Smooth muscle cell (in vitro differentiated cells): Measurements from ENCODE around the gene PCK2. TPM values are rescaled to one million over a fixed set of nuclear protein-coding genes. Genes with fewer than 3 reads are reported as not detected.
"Not testable (repeated sequence)": the region's sequence is repeated elsewhere in the genome, so short reads cannot be mapped to it uniquely, and the experiment has no call there.

Experiments
- DNase-seq: peaks from one replicate; lab custom pipeline; 2025; ENCODE audit not compliant: unreplicated experiment; lab: John Stamatoyannopoulos, UW
- H2AFZ ChIP-seq: fragments of 200-600 bp; sonication (generic); 2 replicates; pipeline ENCODE4 v1.6.0; 2016; ENCODE audit warnings: antibody characterized with exemption, low read depth, mild to moderate bottlenecking
- H3F3A ChIP-seq: fragments of 200-600 bp; sonication (generic); 2 replicates; pipeline ENCODE4 v1.6.0; 2017; ENCODE audit warnings: antibody characterized with exemption, low read depth
- H3K27ac ChIP-seq: fragments of 200-600 bp; sonication (generic); 2 replicates; pipeline ENCODE4 v1.5.1; 2016; ENCODE audit warnings: low read depth, mild to moderate bottlenecking
- H3K27me3 ChIP-seq: fragments of 200-600 bp; sonication (generic); 2 replicates; pipeline ENCODE4 v1.6.1; 2016; ENCODE audit warnings: low read depth, mild to moderate bottlenecking
- H3K36me3 ChIP-seq: fragments of 200-600 bp; sonication (generic); 2 replicates; pipeline ENCODE4 v1.5.1; 2016; ENCODE audit warnings: low read depth
- H3K4me1 ChIP-seq: fragments of 200-600 bp; sonication (generic); 2 replicates; pipeline ENCODE4 v1.5.1; 2016; ENCODE audit warnings: low read depth
- H3K4me2 ChIP-seq: fragments of 200-600 bp; sonication (generic); 2 replicates; pipeline ENCODE4 v1.6.0; 2016; ENCODE audit warnings: mild to moderate bottlenecking
- H3K4me3 ChIP-seq: fragments of 200-600 bp; sonication (generic); 2 replicates; pipeline ENCODE4 v1.5.1; 2016; ENCODE audit warnings: mild to moderate bottlenecking
- H3K79me2 ChIP-seq: fragments of 200-600 bp; sonication (generic); 2 replicates; pipeline ENCODE4 v1.6.0; 2016; ENCODE audit warnings: low read depth, mild to moderate bottlenecking
- H3K9ac ChIP-seq: fragments of 200-600 bp; sonication (generic); 2 replicates; pipeline ENCODE4 v1.6.0; 2016; ENCODE audit warnings: low read depth
- H3K9me3 ChIP-seq: fragments of 200-600 bp; sonication (generic); replicated peaks from 2 replicates; pipeline ENCODE4 v1.5.1; 2016; ENCODE audit warnings: low read depth
- H4K20me1 ChIP-seq: fragments of 200-600 bp; sonication (generic); 2 replicates; pipeline ENCODE4 v1.6.0; 2016; ENCODE audit warnings: low read depth
- CTCF ChIP-seq: fragments of 200-600 bp; sonication (generic); IDR thresholded peaks from 2 replicates; pipeline ENCODE4 v1.5.1; 2017; ENCODE audit warnings: borderline replicate concordance, mild to moderate bottlenecking, antibody characterized with exemption; ENCODE audit not compliant: insufficient read depth, poor library complexity, severe bottlenecking
- WGBS: methylation state at CpG from one replicate; pipeline ENCODE4 v1.1.7; 2016; ENCODE audit warnings: low lambda C conversion rate; 5-methylcytosine and 5-hydroxymethylcytosine counted together
- polyA plus RNA-seq: library from polyadenylated mRNA; unstranded; fragments of >200 nt; fragmentation: Nextera tagmentation; extraction: Ambion mirVana; gene quantifications from 2 replicates; pipeline ENCODE4 v1.2.1, GENCODE V29; 2016
- total RNA-seq: library from RNA; depleted of rRNA; stranded (reverse); fragments of >200 nt; gene quantifications from 2 replicates; pipeline ENCODE4 v1.2.3, GENCODE V29; 2014

The PCK2 gene
- total and polyA plus RNA-seq, 2 experiments from 2014 or later: 21.5 to 40.4 TPM

GRCh38 chr14:24100982-24101494, 6.9 kb downstream of the PCK2 start:
- no peak for DNase-seq
- no peak overlapping the region for H3K4me2 ChIP-seq
- no peak overlapping the region for H3K4me3 ChIP-seq
- peaks cover 9% of the 10 kb centered on the region for H3K79me2 ChIP-seq
- TF ChIP-seq CTCF: no peak
- H2AFZ ChIP-seq: no peak overlapping the region
- no peaks in the 10 kb centered on the region for H3K9me3 ChIP-seq
- 95% methylated on average over 3 of the region's 3 CpGs for WGBS
- H3K36me3 ChIP-seq: no peaks in the 10 kb centered on the region
- H3K4me1 ChIP-seq: no peaks in the 10 kb centered on the region
- H3K9ac ChIP-seq: no peak overlapping the region
- no peaks in the 10 kb centered on the region for H3K27me3 ChIP-seq
- no peaks in the 10 kb centered on the region for H3F3A ChIP-seq
- H4K20me1 ChIP-seq: no peaks in the 10 kb centered on the region
- no peak overlapping the region for H3K27ac ChIP-seq

GRCh38 chr14:24102357-24103048, 8.4 kb downstream of the PCK2 start:
- no peak overlapping the region for H3K4me2 ChIP-seq
- H3K36me3 ChIP-seq: no peaks in the 10 kb centered on the region
- no peaks in the 10 kb centered on the region for H3K4me1 ChIP-seq
- H3K9ac ChIP-seq: no peak overlapping the region
- H2AFZ ChIP-seq: no peak overlapping the region
- no peaks in the 10 kb centered on the region for H3K79me2 ChIP-seq
- H4K20me1 ChIP-seq: no peaks in the 10 kb centered on the region
- no peak overlapping the region for H3K4me3 ChIP-seq
- no peaks in the 10 kb centered on the region for H3K9me3 ChIP-seq
- no peak overlapping the region for H3K27ac ChIP-seq
- no peaks in the 10 kb centered on the region for H3K27me3 ChIP-seq
- DNase-seq: no peak
- TF ChIP-seq CTCF: no peak
- H3F3A ChIP-seq: no peaks in the 10 kb centered on the region
- 95% methylated on average over 7 of the region's 7 CpGs for WGBS

- H3K9ac ChIP-seq: no peak overlapping the region
- no peaks in the 10 kb centered on the region for H3K9me3 ChIP-seq
- no peak for TF ChIP-seq CTCF
- no peaks in the 10 kb centered on the region for H3K27me3 ChIP-seq
- no peak overlapping the region for H2AFZ ChIP-seq
- WGBS: 94% methylated on average over 13 of the region's 13 CpGs
- no peaks in the 10 kb centered on the region for H3K79me2 ChIP-seq
- no peak overlapping the region for H3K4me3 ChIP-seq
- no peaks in the 10 kb centered on the region for H3K36me3 ChIP-seq
- no peaks in the 10 kb centered on the region for H4K20me1 ChIP-seq
- no peak overlapping the region for H3K27ac ChIP-seq
- DNase-seq: no peak
- H3K4me1 ChIP-seq: no peaks in the 10 kb centered on the region
- H3F3A ChIP-seq: no peaks in the 10 kb centered on the region
- no peak overlapping the region for H3K4me2 ChIP-seq
Measured at GRCh38 chr14:24103451-24103850, 9.3 kb downstream of the PCK2 start.

- H3K27ac ChIP-seq, H3K9me3 ChIP-seq, DNase-seq: not testable (repeated sequence)
Measured at GRCh38 chr14:24105609-24106239, 11.6 kb downstream of the PCK2 start.

More at GRCh38 chr14:24105609-24106239, 11.6 kb downstream of the PCK2 start:
- not testable (repeated sequence) for H3K4me2 ChIP-seq, H3K4me3 ChIP-seq, H3K27me3 ChIP-seq, H3F3A ChIP-seq, H3K9ac ChIP-seq, H3K36me3 ChIP-seq, H3K79me2 ChIP-seq, H4K20me1 ChIP-seq, H2AFZ ChIP-seq, H3K4me1 ChIP-seq
- 93% methylated on average over 8 of the region's 8 CpGs for WGBS
